Bronchial epithelial cell (primary cell): ENCODE data around the gene DSCAM. TPM values are rescaled to one million over a fixed set of nuclear protein-coding genes. Genes with fewer than 3 reads are reported as not detected.
A peak's percentile ranks its signal among the peaks of the same experiment; 100 is the strongest.

Experiments used
- DNase-seq: peaks from one replicate; pipeline ENCODE4 v3.0.0-alpha.2; 2010; ENCODE audit warnings: low read depth
- FAIRE-seq: peaks from 2 replicates; lab custom pipeline; 2011; peaks lifted over from hg19 to GRCh38; lab: Jason Lieb, UNC
- H3K27me3 ChIP-seq: 2 replicates; pipeline ENCODE4 v1.5.1; 2011; ENCODE audit warnings: low read length; ENCODE audit not compliant: control insufficient read depth, insufficient read depth
- H3K36me3 ChIP-seq: 2 replicates; pipeline ENCODE4 v1.5.1; 2011; ENCODE audit warnings: low read length; ENCODE audit not compliant: control insufficient read depth, insufficient read depth
- H3K4me3 ChIP-seq: 2 replicates; pipeline ENCODE4 v1.5.1; 2011; ENCODE audit warnings: mild to moderate bottlenecking, low read depth, low read length, control low read depth
- CTCF ChIP-seq: IDR thresholded peaks from 2 replicates; pipeline ENCODE4 v1.5.1; 2011; ENCODE audit warnings: mild to moderate bottlenecking, moderate library complexity, low read length, control low read depth, inconsistent platforms; ENCODE audit not compliant: insufficient read depth, severe bottlenecking
- total RNA-seq: library from RNA; depleted of rRNA; stranded (reverse); fragments of >200 nt; gene quantifications from 2 replicates; pipeline ENCODE4 v1.2.1, GENCODE V29; 2014

DSCAM gene
- total RNA-seq, 1 donor from 2014 or later = 0.53 TPM

GRCh38 chr21:40618191-40618973 lies 228.6 kb downstream of the DSCAM start:
- Histone ChIP-seq H3K36me3 (no peaks in the 10 kb centered on the region), H3K27me3 (no peaks in the 10 kb centered on the region), H3K4me3 (no peak overlapping the region)
- no peak for DNase-seq
- TF ChIP-seq CTCF = no peak
- no peak for FAIRE-seq

- Histone ChIP-seq H3K27me3 (no peaks in the 10 kb centered on the region), H3K4me3 (no peak overlapping the region), H3K36me3 (no peaks in the 10 kb centered on the region)
- no peak for TF ChIP-seq CTCF
- DNase-seq (no peak), FAIRE-seq (no peak)
These were observed 230.6 kb downstream of the DSCAM start for GRCh38 chr21:40616377-40616704.

- H3K27me3 ChIP-seq = no peaks in the 10 kb centered on the region
- TF ChIP-seq CTCF = no peak
- H3K4me3 ChIP-seq = no peak overlapping the region
- FAIRE-seq (no peak), DNase-seq (peak; percentile 51)
- H3K36me3 ChIP-seq = no peaks in the 10 kb centered on the region
These were observed 231.2 kb downstream of the DSCAM start for GRCh38 chr21:40615505-40616376.

- no peak overlapping the region for H3K4me3 ChIP-seq
- no peak for FAIRE-seq
- H3K36me3 ChIP-seq = no peaks in the 10 kb centered on the region
- H3K27me3 ChIP-seq = no peaks in the 10 kb centered on the region
- no peak for DNase-seq
- TF ChIP-seq CTCF = no peak
These were observed 233.4 kb downstream of the DSCAM start for GRCh38 chr21:40613546-40614030.

GRCh38 chr21:40610345-40610744 lies 236.6 kb downstream of the DSCAM start:
- H3K36me3 ChIP-seq = no peaks in the 10 kb centered on the region
- DNase-seq (no peak), FAIRE-seq (no peak)
- H3K27me3 ChIP-seq = no peaks in the 10 kb centered on the region
- no peak overlapping the region for H3K4me3 ChIP-seq
- no peak for TF ChIP-seq CTCF
